Urothelium cell line (cell line): ENCODE data around the gene MED13L.
A peak's percentile ranks its signal among the peaks of the same experiment; 100 is the strongest.

ENCODE experiments used
- DNase-seq: peaks from one replicate; pipeline ENCODE4 v3.0.0; 2011; ENCODE audit warnings: low spot score, mixed read lengths
- FAIRE-seq: peaks from 2 replicates; lab custom pipeline; 2011; peaks lifted over from hg19 to GRCh38; lab: Jason Lieb, UNC

MED13L gene

DNA sequence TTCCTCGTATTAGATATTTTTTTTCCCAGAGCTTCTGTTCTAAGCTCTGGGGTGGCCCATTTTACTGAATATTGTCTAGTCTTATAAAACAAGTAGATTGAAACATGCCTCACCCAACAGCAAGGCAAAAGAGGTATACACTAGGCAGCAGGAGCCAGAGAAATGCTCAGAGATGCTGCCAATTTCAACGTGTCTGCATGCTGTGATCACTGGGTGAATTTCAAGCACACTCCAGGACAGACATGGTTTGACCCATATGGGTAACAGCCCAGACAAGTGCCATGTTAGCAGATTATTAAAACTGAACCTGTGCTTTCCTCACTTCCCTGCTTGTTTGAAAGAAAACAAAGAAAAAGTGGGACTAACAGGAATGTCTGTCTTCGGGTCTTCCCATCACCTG is 321.3 kb downstream of the MED13L start:
- FAIRE-seq (peak; percentile 5), DNase-seq (no peak)

DNA sequence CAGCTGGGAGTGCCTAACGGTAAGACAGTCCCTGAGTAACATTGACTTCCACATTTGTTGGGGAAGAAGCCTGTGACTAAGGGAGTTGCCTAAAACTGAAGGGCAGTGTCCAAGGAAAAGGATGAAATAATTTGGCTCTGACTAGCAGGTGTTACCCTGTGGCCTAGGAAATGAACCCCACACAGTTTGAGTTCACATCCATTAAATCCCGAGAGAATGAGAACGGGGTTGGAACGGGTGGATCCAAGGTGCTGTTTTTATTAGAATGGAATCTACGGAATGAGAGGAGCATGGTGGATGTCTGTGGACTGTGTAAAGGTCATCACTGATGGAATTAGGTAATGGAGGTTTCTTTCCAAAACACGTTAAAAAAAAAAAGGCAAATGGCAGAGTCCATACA is 324.0 kb downstream of the MED13L start:
- FAIRE-seq (peak; percentile 83), DNase-seq (no peak)

- DNase-seq (no peak), FAIRE-seq (no peak)
These were observed 324.5 kb downstream of the MED13L start for GRCh38 chr12:115953031-115953430.

DNA sequence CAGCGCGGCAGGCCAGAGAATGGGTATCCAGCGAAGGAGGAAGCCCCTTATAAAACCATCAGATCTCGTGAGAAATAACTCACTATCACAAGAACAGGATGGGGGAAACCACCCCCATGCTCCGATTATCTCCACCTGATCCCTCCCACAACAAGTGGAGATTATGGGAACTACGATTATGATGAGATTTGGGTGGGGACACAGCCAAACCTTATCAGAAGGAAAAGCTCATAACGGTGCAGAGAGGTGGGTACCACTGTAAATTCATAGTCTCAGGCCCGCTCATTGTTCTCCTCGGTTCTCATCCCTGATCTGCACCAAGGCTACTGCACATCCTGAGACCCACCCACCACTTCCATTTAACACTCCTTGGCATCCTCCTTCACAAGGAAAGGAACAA is 326.5 kb downstream of the MED13L start:
- DNase-seq (no peak), FAIRE-seq (no peak)

DNA sequence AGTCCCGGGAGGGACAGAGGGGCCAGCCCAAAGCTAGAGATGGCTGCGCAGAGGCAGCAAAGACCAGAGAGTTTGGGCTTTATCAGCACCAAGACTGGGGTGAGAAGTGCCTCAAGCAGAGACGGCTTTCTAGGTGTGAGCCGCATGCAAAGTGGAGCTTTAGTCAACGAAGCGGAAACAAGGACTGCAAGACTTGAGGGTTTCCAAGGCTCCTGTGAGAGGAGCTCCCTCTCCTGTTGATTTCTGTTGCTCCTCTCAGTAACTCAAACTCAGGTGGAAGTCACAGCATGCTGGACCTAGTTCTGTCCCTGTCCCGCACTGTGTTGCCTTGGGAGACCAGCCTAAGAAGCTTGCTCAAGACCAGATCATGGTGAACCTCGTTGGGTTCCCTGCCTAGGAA is 327.8 kb downstream of the MED13L start:
- FAIRE-seq (no peak), DNase-seq (no peak)

DNA sequence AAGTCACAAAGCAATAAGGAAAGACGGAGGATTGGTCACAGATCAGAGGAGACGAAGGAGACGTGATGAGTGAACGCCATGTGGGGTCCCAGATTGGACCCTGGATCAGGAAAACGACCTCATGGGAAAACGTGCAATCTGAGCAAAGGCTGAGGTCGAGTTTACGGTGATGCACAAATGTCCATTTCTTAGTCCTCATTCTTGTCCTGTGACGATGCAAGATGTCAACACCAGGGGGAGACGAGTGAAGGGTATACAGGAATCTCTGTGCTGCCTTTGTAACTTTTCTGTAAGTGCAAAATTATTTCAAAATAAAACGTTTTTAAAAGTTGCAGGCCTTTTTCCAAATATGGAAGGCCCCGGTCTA is 329.8 kb downstream of the MED13L start:
- no peak for FAIRE-seq

GRCh38 chr12:115946867-115947695 is 330.4 kb downstream of the MED13L start:
- DNase-seq: no peak
- FAIRE-seq: no peak

More for the DNA sequence above, 329.8 kb downstream of the MED13L start:
- DNase-seq: no peak

- FAIRE-seq (no peak), DNase-seq (no peak)
These were observed 331.4 kb downstream of the MED13L start for GRCh38 chr12:115946092-115946491.

DNA sequence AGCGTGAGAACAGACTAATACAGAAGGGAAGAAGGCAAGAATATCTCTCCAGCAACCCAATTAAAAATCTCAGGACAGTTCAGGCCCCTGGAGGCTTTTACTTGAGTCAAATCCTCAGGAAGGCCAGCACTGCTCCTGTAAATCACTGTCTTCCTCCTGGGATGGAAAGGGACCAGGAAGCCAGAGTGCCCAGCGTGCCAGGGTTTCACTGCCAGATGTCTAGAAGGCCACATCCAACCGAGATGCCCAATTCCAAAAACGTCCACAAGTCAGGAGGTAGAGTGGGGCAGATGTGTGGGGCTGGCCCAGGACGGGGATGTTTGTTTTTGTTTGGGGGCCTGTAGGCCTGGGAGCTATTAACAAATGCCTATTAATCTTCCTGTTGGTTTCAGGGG is 332.0 kb downstream of the MED13L start:
- FAIRE-seq: no peak
- no peak for DNase-seq

- no peak for FAIRE-seq
- DNase-seq: no peak
These were observed 332.5 kb downstream of the MED13L start for GRCh38 chr12:115944837-115945490.

DNA sequence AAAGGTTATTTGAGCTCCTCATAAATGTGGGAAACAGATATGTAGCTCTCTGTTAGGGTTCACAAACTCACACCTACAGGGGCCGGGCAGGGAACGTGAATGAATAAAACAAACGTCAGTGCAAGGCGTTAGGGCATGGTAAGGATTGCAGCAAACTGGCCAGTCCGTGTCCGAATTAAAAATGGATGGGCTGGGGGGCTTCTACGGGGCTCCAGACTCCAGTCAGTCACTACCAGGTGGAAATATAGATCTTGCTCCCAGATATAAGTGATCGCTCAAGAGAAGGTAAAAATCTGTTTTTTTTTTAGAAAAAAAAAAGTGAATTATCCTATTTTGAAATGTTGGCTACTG is 333.1 kb downstream of the MED13L start:
- no peak for DNase-seq
- FAIRE-seq: no peak

DNA sequence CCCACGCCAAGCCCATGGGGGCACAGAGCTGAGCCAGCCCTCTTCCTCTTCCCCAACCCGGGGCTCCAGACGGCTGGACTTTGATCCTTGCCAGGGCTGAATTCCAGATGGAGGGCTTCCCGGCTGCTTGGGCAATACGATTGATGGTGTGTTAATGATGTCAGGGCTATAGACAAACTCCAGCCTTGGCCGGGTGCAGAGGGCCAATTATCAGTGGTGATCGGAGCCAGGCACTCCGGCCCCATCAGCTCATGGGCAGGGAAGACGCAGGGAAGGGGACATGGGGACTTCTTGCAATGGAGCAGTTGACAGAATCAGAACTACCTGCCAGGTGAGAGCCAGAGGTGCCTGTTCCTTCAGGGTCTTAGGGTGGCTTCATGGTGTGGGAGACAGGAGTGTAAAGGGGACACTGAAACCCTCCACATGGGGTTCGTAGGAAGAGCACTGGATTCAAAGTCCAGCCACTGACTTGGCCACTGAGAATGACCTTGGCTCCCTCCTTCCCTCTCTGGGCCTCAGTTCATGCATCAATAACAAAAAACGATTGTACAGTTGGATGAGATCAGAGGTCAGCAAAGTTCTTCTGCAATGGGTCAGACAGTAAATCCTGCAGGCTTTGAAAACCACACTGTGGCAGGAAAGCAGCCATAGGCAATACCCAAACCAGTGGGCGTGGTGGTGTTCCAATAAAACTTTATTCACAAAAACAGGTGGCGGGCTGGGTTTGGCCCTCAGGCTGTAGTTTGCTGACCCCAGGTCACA is 333.7 kb downstream of the MED13L start:
- DNase-seq: no peak
- FAIRE-seq: no peak

DNA sequence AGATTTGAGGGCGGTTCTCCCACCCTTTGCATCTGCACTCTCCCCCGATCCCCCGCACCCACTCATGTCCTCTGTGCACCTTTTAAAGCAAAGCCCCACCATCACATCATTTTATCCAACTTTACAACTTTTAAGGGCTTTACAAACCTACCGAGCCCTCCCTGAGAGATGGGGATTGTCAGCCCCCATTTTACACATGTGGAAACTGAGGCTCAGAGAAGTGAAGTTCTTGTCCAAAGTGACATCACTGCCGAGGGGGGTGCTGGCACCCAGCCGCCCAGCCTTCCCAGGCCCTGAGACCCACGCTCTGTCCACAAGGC is 334.2 kb downstream of the MED13L start:
- FAIRE-seq (no peak), DNase-seq (no peak)

- FAIRE-seq (no peak), DNase-seq (no peak)
These were observed 335.1 kb downstream of the MED13L start for GRCh38 chr12:115942346-115942745.

- DNase-seq (no peak), FAIRE-seq (no peak)
These were observed 336.1 kb downstream of the MED13L start for GRCh38 chr12:115941362-115941761.

DNA sequence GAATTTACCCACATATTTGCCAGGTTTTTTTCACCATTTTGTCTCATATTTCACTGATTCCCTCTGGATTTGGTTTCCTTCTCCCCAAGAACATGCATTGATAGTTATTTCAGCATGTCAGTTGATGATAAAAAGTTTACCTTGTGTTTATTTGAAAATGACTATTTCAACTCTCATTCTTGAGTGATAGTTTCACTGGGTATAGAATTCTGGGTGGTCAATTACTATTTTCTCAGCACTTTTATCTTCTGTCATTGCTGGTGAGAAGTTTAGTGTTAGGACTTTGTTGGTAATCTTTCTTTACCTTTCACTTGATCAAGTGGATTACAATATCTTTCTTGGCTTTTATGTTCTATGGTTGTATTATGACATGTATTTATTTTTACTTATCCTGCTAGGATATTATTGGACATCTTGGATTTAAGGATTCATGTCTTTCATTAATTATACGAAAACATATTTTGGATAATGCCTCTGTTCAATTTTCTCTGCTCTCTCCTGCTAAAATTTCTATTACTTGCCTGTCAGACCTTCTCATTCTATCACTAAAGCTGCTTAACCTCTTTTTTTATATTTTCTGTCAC is 338.6 kb downstream of the MED13L start:
- DNase-seq (no peak), FAIRE-seq (no peak)

- no peak for DNase-seq
- no peak for FAIRE-seq
These were observed 340.2 kb downstream of the MED13L start for GRCh38 chr12:115936997-115937916.

- DNase-seq (no peak), FAIRE-seq (no peak)
These were observed 342.6 kb downstream of the MED13L start for GRCh38 chr12:115934877-115935276.

GRCh38 chr12:115934046-115934445 is 343.4 kb downstream of the MED13L start:
- DNase-seq (no peak), FAIRE-seq (no peak)

GRCh38 chr12:115932066-115932465 is 345.4 kb downstream of the MED13L start:
- DNase-seq (no peak), FAIRE-seq (no peak)

DNA sequence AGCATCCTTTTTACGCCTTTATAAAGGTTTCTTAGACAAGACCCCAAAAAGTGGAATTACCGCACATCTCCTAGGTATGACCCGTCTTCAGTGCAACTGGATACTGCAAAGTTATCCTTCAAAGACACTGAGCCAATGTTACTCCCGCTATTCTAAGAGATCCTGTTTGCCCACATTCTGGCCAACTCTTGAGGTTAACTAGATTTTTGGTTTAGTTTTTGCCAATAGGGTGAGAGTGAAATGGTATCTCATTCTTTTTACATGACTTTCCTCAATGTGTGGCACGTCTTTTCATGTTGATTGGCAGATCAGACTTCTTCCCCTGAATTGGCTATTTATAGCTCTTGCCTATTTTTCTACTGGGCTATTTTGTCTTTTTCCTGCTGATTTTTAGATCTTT is 347.2 kb downstream of the MED13L start:
- DNase-seq: no peak
- FAIRE-seq: no peak
